Eye (tissue), 1 donor: Measurements from ENCODE around the gene BMPER.
A peak's percentile ranks its signal among the peaks of the same experiment; 100 is the strongest.

Source experiments
- DNase-seq: peaks from one replicate; pipeline ENCODE4 v3.0.0-alpha.2; 2015

BMPER gene

GRCh38 chr7:34036051-34036920 is 130.9 kb downstream of the BMPER start:
- DNase-seq = no peak

GRCh38 chr7:34036972-34037792 is 131.8 kb downstream of the BMPER start:
- DNase-seq = no peak

GRCh38 chr7:34038816-34039470 is 133.6 kb downstream of the BMPER start:
- no peak for DNase-seq

GRCh38 chr7:34041707-34042106 is 136.4 kb downstream of the BMPER start:
- DNase-seq = no peak

GRCh38 chr7:34042406-34042805 is 137.1 kb downstream of the BMPER start:
- DNase-seq = no peak

- DNase-seq = no peak
Measured at GRCh38 chr7:34043461-34044305, 138.3 kb downstream of the BMPER start.

GRCh38 chr7:34044306-34044643 is 138.9 kb downstream of the BMPER start:
- no peak for DNase-seq

GRCh38 chr7:34044734-34045353 is 139.5 kb downstream of the BMPER start:
- DNase-seq = no peak

- no peak for DNase-seq
Measured at GRCh38 chr7:34048445-34048844, 143.1 kb downstream of the BMPER start.

- DNase-seq = no peak
Measured at GRCh38 chr7:34054075-34054474, 148.7 kb downstream of the BMPER start.

- no peak for DNase-seq
Measured at GRCh38 chr7:34057136-34057535, 151.8 kb downstream of the BMPER start.

- DNase-seq = no peak
Measured at GRCh38 chr7:34057956-34058355, 152.6 kb downstream of the BMPER start.

GRCh38 chr7:34058801-34059135 is 153.4 kb downstream of the BMPER start:
- DNase-seq = no peak

GRCh38 chr7:34059136-34059828 is 153.9 kb downstream of the BMPER start:
- peak; percentile 39 for DNase-seq

GRCh38 chr7:34060196-34060947 is 155.0 kb downstream of the BMPER start:
- DNase-seq = no peak

- no peak for DNase-seq
Measured at GRCh38 chr7:34061149-34061548, 155.8 kb downstream of the BMPER start.

GRCh38 chr7:34062341-34062740 is 157.0 kb downstream of the BMPER start:
- DNase-seq = no peak

- no peak for DNase-seq
Measured at GRCh38 chr7:34062826-34063225, 157.5 kb downstream of the BMPER start.

GRCh38 chr7:34064519-34065158 is 159.3 kb downstream of the BMPER start:
- DNase-seq = no peak

- no peak for DNase-seq
Measured at GRCh38 chr7:34066411-34066810, 161.1 kb downstream of the BMPER start.
